ENCODE results near the gene EPHA8.

The EPHA8 gene

DNA sequence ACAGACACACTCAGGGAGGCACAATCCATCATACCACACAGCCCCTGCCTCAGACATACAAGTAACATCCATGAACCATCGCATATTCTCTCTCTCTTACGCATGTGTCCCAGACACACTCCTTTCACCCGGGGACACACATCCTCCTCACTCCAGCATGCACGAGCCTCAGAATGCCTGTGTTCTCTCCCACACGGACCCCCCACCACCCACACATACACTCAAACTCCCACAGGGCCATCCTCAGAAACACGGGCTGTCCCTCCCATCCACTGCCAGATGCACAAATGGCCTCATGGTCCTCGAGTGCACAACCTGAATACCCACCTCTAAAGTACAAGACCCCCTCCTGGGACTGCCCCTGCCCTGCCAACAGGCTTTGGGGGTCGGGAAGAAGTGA is 78.0 kb downstream of the EPHA8 start:
- DNase-seq, result no peak

- peak in 49 of 56 donors; percentile 10 to 78 (median 52) for DNase-seq
Observed at GRCh38 chr1:22641906-22642636, 78.8 kb downstream of the EPHA8 start.

DNA sequence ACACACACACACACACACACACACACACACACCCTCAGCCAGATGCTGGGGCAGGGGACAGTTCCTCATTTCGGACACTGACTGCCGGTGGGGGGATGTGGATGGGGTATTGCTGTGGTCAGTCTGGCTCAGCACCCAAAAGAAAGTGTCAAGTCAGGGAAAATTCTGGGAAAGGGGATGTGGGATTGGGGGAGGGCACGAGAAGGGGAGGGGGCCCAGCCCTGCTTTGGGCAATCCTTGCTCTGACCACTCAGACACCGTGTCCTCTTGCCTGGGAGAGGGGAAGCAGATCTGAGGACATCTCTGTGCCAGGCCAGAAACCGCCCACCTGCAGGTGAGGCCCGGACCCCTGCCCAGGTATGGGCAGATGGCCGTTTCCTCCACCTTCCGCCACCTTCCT is 80.1 kb downstream of the EPHA8 start, which contains the start of gene C1QC:
TSS of gene C1QC (plus strand) at position 253 of the 400 bp plus-strand sequence. CDS start 391 bp downstream, outside the sequence.
- peak in 24 of 56 donors; percentile 8 to 57 (median 21) for DNase-seq

- DNase-seq, result no peak
Observed at GRCh38 chr1:22643928-22644327, 80.6 kb downstream of the EPHA8 start.

DNA sequence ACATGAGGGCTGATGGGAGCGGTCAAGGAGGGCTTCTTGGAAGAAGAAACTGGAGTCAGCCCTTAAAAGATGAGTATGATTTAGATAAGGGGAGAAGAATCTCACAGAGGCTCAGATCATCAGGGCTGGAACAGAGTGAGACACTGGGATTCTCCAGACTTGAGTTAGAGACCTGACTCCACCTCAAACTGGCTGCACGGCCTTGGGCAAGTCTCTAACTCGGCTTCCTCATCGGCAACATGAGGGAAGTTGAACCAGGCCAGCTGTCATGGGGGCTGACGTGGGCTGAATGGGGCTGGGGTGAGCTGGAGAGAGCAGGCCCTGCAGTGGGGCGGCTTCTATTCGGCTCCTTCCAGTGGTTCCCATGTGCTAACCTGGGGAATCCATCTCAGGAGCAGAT is 82.6 kb downstream of the EPHA8 start:
- peak in 2 of 56 donors; percentile 11 to 25 for DNase-seq

GRCh38 chr1:22646384-22646783 is 83.1 kb downstream of the EPHA8 start:
- DNase-seq, result no peak

GRCh38 chr1:22650089-22650693 is 86.9 kb downstream of the EPHA8 start:
- DNase-seq, result no peak

DNA sequence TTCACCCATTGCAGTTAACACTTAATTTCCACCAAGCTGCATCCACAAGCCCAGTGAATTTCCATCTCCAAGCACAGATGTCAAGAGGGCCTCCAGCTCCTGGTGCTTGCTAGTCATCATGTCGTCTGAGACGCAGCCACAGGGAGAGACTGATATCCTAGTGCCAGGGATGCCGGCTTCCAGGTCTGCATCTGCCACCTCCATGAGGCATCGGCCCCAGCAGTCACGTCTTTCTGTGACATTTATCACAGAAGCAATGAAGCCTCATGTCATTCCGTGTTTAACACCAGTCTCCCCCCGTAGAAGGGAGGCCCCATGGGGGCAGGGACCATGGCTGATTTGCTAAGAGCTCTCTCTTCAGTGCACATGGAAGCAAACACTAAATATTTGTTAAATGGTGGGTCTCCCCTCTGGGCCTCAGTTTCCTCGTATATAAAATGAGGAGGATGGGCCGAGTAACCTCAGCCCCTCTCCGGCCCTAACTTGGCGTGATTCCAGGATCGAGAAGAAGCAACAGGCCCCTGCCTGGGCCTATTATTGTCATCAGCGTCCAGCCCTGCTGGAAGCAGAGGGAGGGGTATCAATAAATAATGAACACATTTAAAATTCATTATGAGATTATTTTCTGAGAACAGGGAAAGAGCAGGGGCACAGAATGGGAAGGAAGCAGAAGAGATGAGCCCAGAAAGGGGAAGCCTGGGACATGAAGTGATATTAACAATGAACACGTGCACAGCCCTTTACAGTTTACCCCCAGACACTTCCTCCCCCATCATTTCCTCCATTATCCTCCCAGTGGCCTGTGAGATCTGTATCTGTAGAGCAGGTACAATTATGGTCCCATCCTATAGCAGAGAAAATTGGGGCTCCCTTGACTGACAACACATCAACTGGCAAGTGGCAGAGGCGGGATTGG is 88.9 kb downstream of the EPHA8 start:
- no peak for DNase-seq

- DNase-seq, result peak in 31 of 56 donors; percentile 8 to 77 (median 37)
Observed at GRCh38 chr1:22652881-22653316, 89.6 kb downstream of the EPHA8 start, which contains the start of gene C1QB. TSS of gene C1QB (plus strand) at chr1:22653236. CDS start at chr1:22659463, 6,227 bp downstream.

All from amygdala (tissue), 56 donors.